ENCODE measurements around the gene LSS. TPM values are rescaled to one million over a fixed set of nuclear protein-coding genes. Genes with fewer than 3 reads are reported as not detected.

The LSS gene
- total RNA-seq, 4 donors from 2014 or later, result 128 to 251 (median 164) TPM

- peak; percentile 59 to 78 for DNase-seq (ENCODE audit: low spot score in 2 of 2)
- TF ChIP-seq POLR2A (IDR thresholded peaks at IDR 0.05) (no peak), EP300 (IDR thresholded peaks at IDR 0.05) (no peak), POLR2AphosphoS5 (IDR thresholded peaks at IDR 0.05) (no peak), CTCF (IDR thresholded peaks at IDR 0.05) (no peak)
- Histone ChIP-seq H3K27ac (no peak overlapping the region), H3K4me1 (peaks cover 7% of the 10 kb centered on the region), H3K36me3 (no peaks in the 10 kb centered on the region), H3K4me3 (no peak overlapping the region), H3K9me3 (no peaks in the 10 kb centered on the region), H3K27me3 (no peaks in the 10 kb centered on the region)
- WGBS, result 93% methylated on average over 3 of the region's 47 CpGs
These were observed 77.1 kb downstream of the LSS start for GRCh38 chr21:46151261-46151988.

GRCh38 chr21:46150491-46151121, 78.0 kb downstream of the LSS start:
- Histone ChIP-seq H3K4me1 (peaks cover 7% of the 10 kb centered on the region), H3K36me3 (no peaks in the 10 kb centered on the region), H3K27me3 (no peaks in the 10 kb centered on the region), H3K9me3 (no peaks in the 10 kb centered on the region), H3K27ac (no peak overlapping the region), H3K4me3 (no peak overlapping the region)
- TF ChIP-seq CTCF (IDR thresholded peaks at IDR 0.05), result no peak
- no peak for TF ChIP-seq EP300 (IDR thresholded peaks at IDR 0.05)
- TF ChIP-seq POLR2A (IDR thresholded peaks at IDR 0.05), result no peak
- TF ChIP-seq POLR2AphosphoS5 (IDR thresholded peaks at IDR 0.05), result no peak
- peak; percentile 44 to 70 for DNase-seq (ENCODE audit: low spot score in 2 of 2)
- WGBS, result 69% methylated on average over 2 of the region's 24 CpGs

- TF ChIP-seq EP300 (IDR thresholded peaks at IDR 0.05) (no peak), POLR2A (IDR thresholded peaks at IDR 0.05) (no peak), POLR2AphosphoS5 (IDR thresholded peaks at IDR 0.05) (no peak), CTCF (IDR thresholded peaks at IDR 0.05) (no peak)
- peak; percentile 50 to 77 for DNase-seq (ENCODE audit: low spot score in 2 of 2)
- no peaks in the 10 kb centered on the region for H3K27me3 ChIP-seq
- WGBS, result 72% methylated on average over 17 of the region's 19 CpGs
- H3K27ac ChIP-seq, result no peak overlapping the region
- peaks cover 7% of the 10 kb centered on the region for H3K4me1 ChIP-seq
- no peaks in the 10 kb centered on the region for H3K9me3 ChIP-seq
- no peaks in the 10 kb centered on the region for H3K36me3 ChIP-seq
- no peak overlapping the region for H3K4me3 ChIP-seq
These were observed 78.5 kb downstream of the LSS start for GRCh38 chr21:46150073-46150472.

- peak in 1 of 2 donors; percentile 47 for DNase-seq (ENCODE audit: low spot score in 2 of 2)
- 84% methylated on average over 22 of the region's 22 CpGs for WGBS
- Histone ChIP-seq H3K27ac (no peak overlapping the region), H3K36me3 (no peaks in the 10 kb centered on the region), H3K4me3 (no peak overlapping the region), H3K4me1 (peaks cover 7% of the 10 kb centered on the region), H3K27me3 (no peaks in the 10 kb centered on the region), H3K9me3 (no peaks in the 10 kb centered on the region)
- TF ChIP-seq EP300 (IDR thresholded peaks at IDR 0.05) (no peak), CTCF (IDR thresholded peaks at IDR 0.05) (no peak), POLR2A (IDR thresholded peaks at IDR 0.05) (no peak), POLR2AphosphoS5 (IDR thresholded peaks at IDR 0.05) (no peak)
These were observed 79.2 kb downstream of the LSS start for GRCh38 chr21:46149205-46149901.

GRCh38 chr21:46148106-46148505, 80.5 kb downstream of the LSS start:
- Histone ChIP-seq H3K4me1 (peaks cover 12% of the 10 kb centered on the region), H3K27me3 (no peaks in the 10 kb centered on the region), H3K9me3 (no peaks in the 10 kb centered on the region), H3K27ac (no peak overlapping the region), H3K36me3 (no peaks in the 10 kb centered on the region), H3K4me3 (no peak overlapping the region)
- WGBS, result 66% methylated on average over 10 of the region's 11 CpGs
- TF ChIP-seq CTCF (IDR thresholded peaks at IDR 0.05), result no peak
- peak in 1 of 2 donors; percentile 25 for DNase-seq (ENCODE audit: low spot score in 2 of 2)
